Tibial nerve (tissue), 4 donors: ENCODE data around the gene TNP1. TPM values are rescaled to one million over a fixed set of nuclear protein-coding genes. Genes with fewer than 3 reads are reported as not detected.

Experiments
- DNase-seq, 2 donors: peaks; one replicate each; pipeline ENCODE4 v3.0.0-alpha.2; 2019; ENCODE audit warnings: low spot score in 2 of 2
- H3K27ac ChIP-seq, 4 donors: fragments of 200-600 bp; sonication (generic) in 3 of 4; one replicate each; pipeline ENCODE4 v1.5.1; 2017 to 2019; ENCODE audit warnings: mild to moderate bottlenecking in 1 of 4
- H3K27me3 ChIP-seq, 2 donors: fragments of 200-600 bp; sonication (generic) in 1 of 2; one replicate each; pipeline versions ENCODE4 v1.5.1 to v1.6.0; 2017 to 2019
- H3K36me3 ChIP-seq, 3 donors: fragments of 200-600 bp; sonication (generic); one replicate each; pipeline ENCODE4 v1.5.1; 2018 to 2019
- H3K4me1 ChIP-seq, 4 donors: fragments of 200-600 bp; sonication (generic) in 3 of 4; one replicate each; pipeline ENCODE4 v1.5.1; 2017 to 2019
- H3K4me3 ChIP-seq, 4 donors: fragments of 200-600 bp; sonication (generic) in 3 of 4; one replicate each; pipeline ENCODE4 v1.5.1; 2017 to 2019; ENCODE audit warnings: mild to moderate bottlenecking in 1 of 4, moderate library complexity in 1 of 4
- H3K9me3 ChIP-seq, 4 donors: fragments of 200-600 bp; sonication (generic) in 3 of 4; one replicate each; pipeline ENCODE4 v1.5.1; 2017 to 2019
- EP300 ChIP-seq, 2 donors: sonication (generic); formaldehyde crosslinking; IDR thresholded peaks; one replicate each; pipeline ENCODE4 v1.6.1; 2017; ENCODE audit warnings: antibody characterized with exemption in 2 of 2, mild to moderate bottlenecking in 1 of 2
- POLR2A ChIP-seq, 2 donors: fragments of 450-650 bp; IDR thresholded peaks; one replicate each; pipeline ENCODE4 v1.6.1; 2017; ENCODE audit warnings: antibody characterized with exemption in 2 of 2, mild to moderate bottlenecking in 2 of 2, moderate library complexity in 2 of 2
- WGBS, 2 donors: methylation state at CpG; one replicate each; pipeline ENCODE4 v1.1.5; 2018; 5-methylcytosine and 5-hydroxymethylcytosine counted together
- total RNA-seq, 4 donors: library from RNA; depleted of rRNA; stranded (reverse); fragments of >200 nt; gene quantifications; one replicate each; pipeline ENCODE4 v1.1.0, GENCODE V29; 2016
- TF ChIP-seq, protein P1 (sequence below), 5 experiments: fragments of 200-600 bp in 3 of 5; fragments of 450-650 bp in 2 of 5; sonication (generic) in 3 of 5; IDR thresholded peaks; one replicate each; pipeline ENCODE4 v1.5.1; 2016 to 2019; ENCODE audit warnings: antibody characterized with exemption in 5 of 5, mild to moderate bottlenecking in 3 of 5, moderate library complexity in 2 of 5

Gene TNP1
- total RNA-seq, 4 donors from 2014 or later: not detected

DNA sequence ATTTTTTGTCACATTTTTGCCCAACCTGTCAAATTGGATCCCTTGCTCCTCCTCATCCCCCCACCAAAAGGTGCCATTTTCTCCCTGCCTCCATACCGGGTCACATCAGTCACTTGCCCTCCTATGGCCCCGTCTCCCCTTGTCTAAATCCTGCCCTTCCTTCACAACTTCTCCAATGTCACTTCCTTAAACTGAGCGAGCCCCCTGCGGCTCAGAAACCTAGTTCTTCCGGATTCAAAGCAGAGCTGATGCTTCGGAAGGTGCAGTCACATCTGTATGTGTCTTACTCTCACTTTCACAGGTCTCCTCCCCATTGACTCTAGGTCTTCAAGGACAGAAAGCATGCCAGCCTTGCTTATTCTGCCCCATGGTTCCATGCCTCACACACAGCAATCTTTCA, 22.1 kb downstream of the TNP1 start:
- no peak for DNase-seq
- H3K9me3 ChIP-seq: no peaks in the 10 kb centered on the region
- H3K27me3 ChIP-seq: no peaks in the 10 kb centered on the region
- no peak overlapping the region for H3K4me3 ChIP-seq
- WGBS, 2 donors: 84 to 90% methylated on average over 6 of the region's 6 CpGs
- no peak overlapping the region for H3K27ac ChIP-seq
- no peak for TF ChIP-seq EP300 (IDR thresholded peaks at IDR 0.05)
- TF ChIP-seq, protein P1, sequence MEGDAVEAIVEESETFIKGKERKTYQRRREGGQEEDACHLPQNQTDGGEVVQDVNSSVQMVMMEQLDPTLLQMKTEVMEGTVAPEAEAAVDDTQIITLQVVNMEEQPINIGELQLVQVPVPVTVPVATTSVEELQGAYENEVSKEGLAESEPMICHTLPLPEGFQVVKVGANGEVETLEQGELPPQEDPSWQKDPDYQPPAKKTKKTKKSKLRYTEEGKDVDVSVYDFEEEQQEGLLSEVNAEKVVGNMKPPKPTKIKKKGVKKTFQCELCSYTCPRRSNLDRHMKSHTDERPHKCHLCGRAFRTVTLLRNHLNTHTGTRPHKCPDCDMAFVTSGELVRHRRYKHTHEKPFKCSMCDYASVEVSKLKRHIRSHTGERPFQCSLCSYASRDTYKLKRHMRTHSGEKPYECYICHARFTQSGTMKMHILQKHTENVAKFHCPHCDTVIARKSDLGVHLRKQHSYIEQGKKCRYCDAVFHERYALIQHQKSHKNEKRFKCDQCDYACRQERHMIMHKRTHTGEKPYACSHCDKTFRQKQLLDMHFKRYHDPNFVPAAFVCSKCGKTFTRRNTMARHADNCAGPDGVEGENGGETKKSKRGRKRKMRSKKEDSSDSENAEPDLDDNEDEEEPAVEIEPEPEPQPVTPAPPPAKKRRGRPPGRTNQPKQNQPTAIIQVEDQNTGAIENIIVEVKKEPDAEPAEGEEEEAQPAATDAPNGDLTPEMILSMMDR (IDR thresholded peaks at IDR 0.05): no peak
- TF ChIP-seq POLR2A (IDR thresholded peaks at IDR 0.05): no peak
- H3K36me3 ChIP-seq: no peaks in the 10 kb centered on the region
- H3K4me1 ChIP-seq: peaks cover 0 to 15% (median 5%) of the 10 kb centered on the region in 4 donors

DNA sequence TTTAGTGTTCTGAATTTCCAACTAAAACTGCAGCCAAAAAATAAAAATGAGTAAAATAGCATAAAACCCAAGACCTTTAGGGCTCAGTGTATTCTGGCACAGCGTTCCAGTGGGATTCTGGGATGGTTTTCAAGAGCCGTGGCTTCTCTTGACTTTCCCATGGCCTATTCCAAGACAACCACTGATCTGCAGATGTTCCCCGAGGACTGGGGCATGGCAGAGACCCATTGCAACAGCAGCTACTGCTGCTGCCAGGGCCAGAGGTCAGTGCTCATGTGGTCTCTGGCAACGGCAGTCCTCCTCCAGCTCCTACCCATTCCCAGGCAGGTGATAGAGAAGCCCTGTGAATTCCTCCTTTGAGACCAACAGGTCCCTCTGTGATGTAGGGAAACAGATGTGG, 26.8 kb downstream of the TNP1 start:
- H3K27ac ChIP-seq: no peak overlapping the region

DNA sequence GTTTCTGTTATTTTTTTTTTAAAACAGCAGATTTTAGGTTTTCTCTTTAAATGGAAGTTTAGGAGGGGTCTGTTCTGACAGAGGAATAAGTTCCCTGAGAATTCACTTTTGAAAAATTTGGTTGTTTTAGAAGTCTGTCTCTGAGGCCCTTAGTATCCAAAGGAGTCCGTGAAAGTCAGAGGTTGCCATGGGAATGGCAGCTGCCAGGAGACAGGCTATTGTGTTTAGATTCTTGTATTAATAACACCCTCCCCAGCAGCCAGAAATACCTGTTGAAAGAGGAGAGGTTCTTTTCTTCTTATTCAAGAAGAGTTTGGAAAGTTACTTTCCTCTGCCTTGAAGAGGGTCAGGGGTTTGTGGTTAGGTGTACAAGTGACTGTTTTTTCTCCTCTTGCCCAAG, 29.5 kb downstream of the TNP1 start:
- H3K27me3 ChIP-seq: no peaks in the 10 kb centered on the region
- no peak overlapping the region for H3K4me3 ChIP-seq
- no peak for DNase-seq
- TF ChIP-seq EP300 (IDR thresholded peaks at IDR 0.05) (no peak), POLR2A (IDR thresholded peaks at IDR 0.05) (no peak)
- TF ChIP-seq, protein P1 (IDR thresholded peaks at IDR 0.05): no peak
- WGBS, 2 donors: 73 to 89% methylated on average over 1 of the region's 1 CpG
- H3K36me3 ChIP-seq: no peaks in the 10 kb centered on the region
- no peak overlapping the region for H3K27ac ChIP-seq
- H3K9me3 ChIP-seq: no peaks in the 10 kb centered on the region
- H3K4me1 ChIP-seq: peaks cover 0 to 32% (median 9%) of the 10 kb centered on the region in 4 donors

More for the DNA sequence above, 26.8 kb downstream of the TNP1 start:
- DNase-seq: peak in 1 of 2 donors; percentile 39
- peaks cover 0 to 24% (median 9%) of the 10 kb centered on the region in 4 donors for H3K4me1 ChIP-seq
- H3K9me3 ChIP-seq: no peaks in the 10 kb centered on the region
- H3K36me3 ChIP-seq: no peaks in the 10 kb centered on the region
- TF ChIP-seq, protein P1 (IDR thresholded peaks at IDR 0.05): no peak
- TF ChIP-seq EP300 (IDR thresholded peaks at IDR 0.05) (peak in 1 of 2 donors; percentile 64), POLR2A (IDR thresholded peaks at IDR 0.05) (no peak)
- WGBS, 2 donors: 31 to 49% methylated on average over 3 to 4 of the region's 4 CpGs
- H3K4me3 ChIP-seq: no peak overlapping the region
- no peaks in the 10 kb centered on the region for H3K27me3 ChIP-seq

DNA sequence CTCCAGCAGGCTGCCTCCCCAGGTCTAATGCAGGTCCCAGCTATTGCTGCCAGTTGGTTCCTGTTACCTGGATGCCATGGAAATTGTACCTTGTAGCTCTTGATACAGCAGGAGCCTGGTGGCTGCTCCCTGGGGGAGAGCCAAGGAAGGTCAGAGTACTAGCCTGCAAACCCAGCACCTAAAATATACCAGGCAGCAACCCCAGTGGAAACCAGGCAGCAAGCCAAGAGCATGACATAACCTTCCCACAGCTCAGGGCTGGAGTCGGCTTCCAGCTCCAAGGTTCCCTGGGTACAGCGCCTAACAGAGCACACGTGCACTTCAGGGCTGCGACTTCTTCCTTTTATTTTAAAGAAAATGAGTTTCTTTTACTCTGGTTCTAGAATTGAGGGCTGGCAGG, 30.3 kb downstream of the TNP1 start:
- Histone ChIP-seq H3K27ac (no peak overlapping the region), H3K4me3 (no peak overlapping the region), H3K36me3 (no peaks in the 10 kb centered on the region), H3K27me3 (no peaks in the 10 kb centered on the region), H3K9me3 (no peaks in the 10 kb centered on the region), H3K4me1 (peaks cover 0 to 32% (median 9%) of the 10 kb centered on the region in 4 donors)
- 20 to 25% methylated on average over 4 of the region's 4 CpGs for WGBS, 2 donors
- peak; percentile 57 to 64 for DNase-seq
- TF ChIP-seq, protein P1 (IDR thresholded peaks at IDR 0.05): no peak
- TF ChIP-seq POLR2A (IDR thresholded peaks at IDR 0.05): no peak
- peak in 1 of 2 donors; percentile 24 for TF ChIP-seq EP300 (IDR thresholded peaks at IDR 0.05)

DNA sequence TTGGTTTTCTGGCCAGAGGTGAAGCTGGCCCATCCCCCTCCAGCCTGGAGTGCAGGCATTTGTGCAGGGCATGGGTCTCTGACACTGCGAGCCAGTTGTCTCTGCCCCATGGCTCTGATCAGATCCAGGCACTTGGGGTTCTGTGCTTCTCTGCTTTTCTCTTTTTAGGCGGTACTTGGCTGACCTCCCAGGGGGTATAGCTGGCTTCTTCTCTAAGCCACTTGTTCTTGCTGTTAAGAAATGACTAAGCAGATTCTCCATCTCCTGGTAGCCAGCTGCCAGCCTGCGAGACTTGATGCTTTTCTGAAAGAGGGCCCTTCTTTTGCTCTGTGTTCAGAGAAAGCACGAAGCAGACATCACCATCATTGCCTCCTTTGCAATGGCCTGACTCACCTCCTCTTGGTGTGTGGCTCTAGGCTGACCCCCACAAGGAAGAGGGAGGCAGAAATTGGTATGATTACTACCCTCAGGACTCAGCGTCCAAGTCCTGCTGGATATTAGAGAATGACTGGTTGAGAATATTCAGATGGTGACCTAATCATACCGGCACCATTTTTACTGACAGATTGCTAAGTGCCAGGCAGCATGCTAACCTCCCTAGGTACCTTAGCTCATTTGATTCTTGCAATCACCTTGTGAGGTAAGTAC, 32.7 kb downstream of the TNP1 start:
- no peak overlapping the region for H3K4me3 ChIP-seq
- H3K4me1 ChIP-seq: peaks cover 0 to 19% (median 9%) of the 10 kb centered on the region in 4 donors
- peak overlapping the region in 1 of 4 donors; percentile 23 for H3K27ac ChIP-seq
- 52 to 64% methylated on average over 6 of the region's 6 CpGs for WGBS, 2 donors
- no peaks in the 10 kb centered on the region for H3K9me3 ChIP-seq
- H3K27me3 ChIP-seq: no peaks in the 10 kb centered on the region
- H3K36me3 ChIP-seq: no peaks in the 10 kb centered on the region
- TF ChIP-seq EP300 (IDR thresholded peaks at IDR 0.05) (no peak), POLR2A (IDR thresholded peaks at IDR 0.05) (no peak)
- TF ChIP-seq, protein P1 (IDR thresholded peaks at IDR 0.05): no peak
- no peak for DNase-seq
